ENCODE results near the gene LRRN2.

The LRRN2 gene

DNA sequence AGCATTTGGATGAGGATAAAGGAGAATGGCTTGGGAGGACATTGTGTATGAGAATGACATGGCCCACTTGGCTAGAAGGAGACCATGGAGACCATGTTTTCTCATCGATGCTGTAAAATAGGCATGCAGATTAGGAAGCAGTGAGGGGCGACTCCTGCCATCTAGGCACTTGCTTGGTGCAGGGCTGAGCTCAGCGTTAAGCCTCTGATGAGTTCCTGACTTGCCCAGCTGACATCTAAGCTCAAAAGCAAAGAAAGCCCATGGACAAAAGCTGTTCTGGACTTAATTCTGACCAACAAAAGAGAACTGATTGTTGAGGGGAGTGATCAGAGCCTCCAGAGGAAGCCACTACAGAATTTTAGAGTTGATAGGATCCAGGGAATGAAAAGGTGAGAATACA is 74.5 kb downstream of the LRRN2 start:
- H3K4me3 ChIP-seq (replicated peaks; ENCODE audit: low read depth, low read length) = no peak overlapping the region
- TF ChIP-seq, protein P1, sequence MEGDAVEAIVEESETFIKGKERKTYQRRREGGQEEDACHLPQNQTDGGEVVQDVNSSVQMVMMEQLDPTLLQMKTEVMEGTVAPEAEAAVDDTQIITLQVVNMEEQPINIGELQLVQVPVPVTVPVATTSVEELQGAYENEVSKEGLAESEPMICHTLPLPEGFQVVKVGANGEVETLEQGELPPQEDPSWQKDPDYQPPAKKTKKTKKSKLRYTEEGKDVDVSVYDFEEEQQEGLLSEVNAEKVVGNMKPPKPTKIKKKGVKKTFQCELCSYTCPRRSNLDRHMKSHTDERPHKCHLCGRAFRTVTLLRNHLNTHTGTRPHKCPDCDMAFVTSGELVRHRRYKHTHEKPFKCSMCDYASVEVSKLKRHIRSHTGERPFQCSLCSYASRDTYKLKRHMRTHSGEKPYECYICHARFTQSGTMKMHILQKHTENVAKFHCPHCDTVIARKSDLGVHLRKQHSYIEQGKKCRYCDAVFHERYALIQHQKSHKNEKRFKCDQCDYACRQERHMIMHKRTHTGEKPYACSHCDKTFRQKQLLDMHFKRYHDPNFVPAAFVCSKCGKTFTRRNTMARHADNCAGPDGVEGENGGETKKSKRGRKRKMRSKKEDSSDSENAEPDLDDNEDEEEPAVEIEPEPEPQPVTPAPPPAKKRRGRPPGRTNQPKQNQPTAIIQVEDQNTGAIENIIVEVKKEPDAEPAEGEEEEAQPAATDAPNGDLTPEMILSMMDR (IDR thresholded peaks at IDR 0.05; ENCODE audit: low read depth, low read length, missing control alignments) = no peak
- DNase-seq (ENCODE audit: extremely low read depth, low read depth) = no peak

DNA sequence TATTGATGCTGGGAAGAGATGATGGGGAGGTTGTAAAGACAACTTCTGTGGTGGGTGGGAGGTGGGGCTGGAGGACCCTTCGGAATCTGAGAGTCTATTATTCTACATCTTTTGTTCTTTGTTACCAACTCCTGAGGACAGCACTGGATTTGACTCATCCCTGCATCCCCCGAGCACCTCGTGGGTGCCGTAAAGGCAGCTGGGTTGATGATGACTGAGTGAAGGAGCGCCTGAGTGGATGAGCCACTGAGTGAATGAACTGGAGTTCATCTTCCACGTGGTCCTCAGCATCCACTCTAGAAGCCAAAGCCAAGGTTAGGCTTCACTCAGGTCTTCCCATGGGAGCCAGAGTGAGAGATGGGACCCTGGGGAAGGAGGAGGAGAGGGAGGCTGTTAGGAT is 77.6 kb downstream of the LRRN2 start:
- H3K4me3 ChIP-seq (replicated peaks; ENCODE audit: low read depth, low read length) = no peak overlapping the region
- TF ChIP-seq, protein P1 (IDR thresholded peaks at IDR 0.05; ENCODE audit: low read depth, low read length, missing control alignments) = no peak
- DNase-seq (ENCODE audit: extremely low read depth, low read depth) = no peak

DNA sequence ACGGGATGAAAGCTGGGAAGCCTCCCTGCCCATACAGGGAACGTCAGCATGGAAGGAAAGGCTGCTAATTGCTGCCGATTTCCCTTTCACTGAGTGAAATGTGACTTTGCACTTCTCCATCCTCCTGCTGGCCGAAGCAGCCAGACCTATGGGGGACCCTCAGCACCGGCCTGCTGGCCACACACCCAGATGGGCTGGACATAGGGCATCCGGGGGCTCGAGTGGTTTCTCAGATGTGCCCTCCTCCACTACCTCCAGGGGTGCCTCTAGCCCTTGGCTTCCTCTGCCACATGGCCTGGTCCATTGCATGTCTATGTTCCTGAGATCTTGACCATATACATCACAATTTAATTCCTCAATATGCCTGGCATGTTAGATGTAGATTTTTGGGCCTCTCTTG is 79.7 kb downstream of the LRRN2 start:
- DNase-seq (ENCODE audit: extremely low read depth, low read depth) = no peak
- no peak overlapping the region for H3K4me3 ChIP-seq (replicated peaks; ENCODE audit: low read depth, low read length)
- TF ChIP-seq, protein P1 (IDR thresholded peaks at IDR 0.05; ENCODE audit: low read depth, low read length, missing control alignments) = no peak

DNA sequence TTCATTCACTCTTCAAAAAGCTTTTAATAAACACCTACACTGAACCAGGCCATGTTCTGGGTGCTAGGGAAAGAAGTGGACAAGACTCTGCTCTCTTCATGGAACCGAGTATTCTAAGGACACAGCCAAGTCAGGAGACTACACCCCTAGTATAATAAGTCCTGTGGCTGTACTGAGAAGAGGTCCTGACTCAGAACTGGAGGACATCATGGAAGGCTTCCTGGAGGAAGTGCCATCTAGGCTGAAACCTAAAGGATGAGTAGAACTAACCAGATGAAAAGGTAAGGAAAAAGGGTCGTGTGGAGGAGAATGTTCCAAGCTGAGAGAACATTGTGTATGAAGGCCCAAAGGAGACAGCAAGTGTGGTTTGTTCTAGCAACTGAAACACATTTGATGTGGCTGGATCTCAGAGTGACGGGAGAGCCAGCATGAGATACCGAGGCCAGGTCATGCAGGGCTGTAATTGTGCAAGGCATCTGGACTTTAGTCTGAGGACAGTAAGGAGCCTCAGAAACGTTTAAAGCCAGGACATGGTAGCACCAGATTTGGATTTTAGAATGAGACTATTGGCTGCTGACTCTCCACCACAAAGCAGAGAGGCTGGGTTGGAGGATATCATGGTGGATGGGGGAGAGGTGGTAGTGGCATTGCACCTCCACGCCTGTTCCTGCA is 82.5 kb downstream of the LRRN2 start:
- no peak overlapping the region for H3K4me3 ChIP-seq (replicated peaks; ENCODE audit: low read depth, low read length)
- no peak for DNase-seq (ENCODE audit: extremely low read depth, low read depth)
- TF ChIP-seq, protein P1 (IDR thresholded peaks at IDR 0.05; ENCODE audit: low read depth, low read length, missing control alignments) = no peak

- no peak for DNase-seq (ENCODE audit: extremely low read depth, low read depth)
- no peak overlapping the region for H3K4me3 ChIP-seq (replicated peaks; ENCODE audit: low read depth, low read length)
- TF ChIP-seq, protein P1 (IDR thresholded peaks at IDR 0.05; ENCODE audit: low read depth, low read length, missing control alignments) = no peak
These were observed 83.4 kb downstream of the LRRN2 start for GRCh38 chr1:204602111-204602579.

DNA sequence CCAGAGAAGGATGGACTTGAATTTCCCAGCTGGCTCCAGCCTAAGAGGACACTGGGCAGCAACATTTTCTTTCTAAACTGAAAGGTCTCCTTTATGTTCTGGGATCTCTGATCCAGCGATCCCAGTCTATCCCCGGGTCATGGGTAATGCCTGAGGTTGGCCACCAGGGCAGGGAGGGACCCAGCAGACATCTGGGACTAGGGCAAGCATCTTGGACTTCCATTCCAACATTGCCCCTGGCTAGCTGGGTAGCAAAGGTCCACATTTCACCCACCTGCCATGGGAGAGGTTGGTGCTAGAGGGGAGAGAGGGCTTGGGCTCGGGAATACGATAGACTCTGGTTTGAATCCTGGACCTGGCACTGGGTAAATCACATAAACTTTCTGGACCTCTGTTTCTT is 84.6 kb downstream of the LRRN2 start:
- H3K4me3 ChIP-seq (replicated peaks; ENCODE audit: low read depth, low read length) = no peak overlapping the region
- DNase-seq (ENCODE audit: extremely low read depth, low read depth) = no peak
- TF ChIP-seq, protein P1 (IDR thresholded peaks at IDR 0.05; ENCODE audit: low read depth, low read length, missing control alignments) = no peak

GRCh38 chr1:204600203-204600602 is 85.3 kb downstream of the LRRN2 start:
- TF ChIP-seq, protein P1 (IDR thresholded peaks at IDR 0.05; ENCODE audit: low read depth, low read length, missing control alignments) = no peak
- no peak overlapping the region for H3K4me3 ChIP-seq (replicated peaks; ENCODE audit: low read depth, low read length)
- DNase-seq (ENCODE audit: extremely low read depth, low read depth) = no peak
